RWPE2 (cell line): ENCODE measurements around the gene RASGRF2.

Source experiments
- ATAC-seq: fragments of 200-7000 bp; cut with Tn5 transposase; 3 replicates; pipeline ENCODE4 v1.9.1; 2021; ENCODE audit warnings: low read depth
- DNase-seq: peaks from one replicate; pipeline ENCODE4 v3.0.0-alpha.2; 2020; ENCODE audit warnings: low spot score
- H3K27ac ChIP-seq: fragments of 450-650 bp; 2 replicates; pipeline ENCODE4 v1.5.1; 2017; ENCODE audit warnings: mild to moderate bottlenecking; ENCODE audit not compliant: poor library complexity, severe bottlenecking
- H3K27me3 ChIP-seq: fragments of 250-450 bp; sonication (Bioruptor Pico); 2 replicates; pipeline ENCODE4 v1.5.1; 2021; ENCODE audit warnings: mild to moderate bottlenecking, moderate library complexity; ENCODE audit not compliant: insufficient read depth, poor library complexity, severe bottlenecking
- H3K36me3 ChIP-seq: fragments of 250-450 bp; sonication (Bioruptor Pico); 2 replicates; pipeline ENCODE4 v1.5.1; 2020; ENCODE audit warnings: low read depth, mild to moderate bottlenecking, moderate library complexity
- H3K4me1 ChIP-seq: fragments of 250-450 bp; sonication (Bioruptor Pico); 2 replicates; pipeline ENCODE4 v1.5.1; 2021; ENCODE audit warnings: mild to moderate bottlenecking, moderate library complexity; ENCODE audit not compliant: insufficient read depth, poor library complexity, severe bottlenecking
- H3K4me3 ChIP-seq: fragments of 250-450 bp; sonication (Bioruptor Pico); 2 replicates; pipeline ENCODE4 v1.5.1; 2021; ENCODE audit warnings: mild to moderate bottlenecking, moderate library complexity; ENCODE audit not compliant: severe bottlenecking
- H3K9me3 ChIP-seq: fragments of 250-450 bp; sonication (Bioruptor Pico); 2 replicates; pipeline ENCODE4 v1.5.1; 2021; ENCODE audit warnings: mild to moderate bottlenecking, moderate library complexity; ENCODE audit not compliant: severe bottlenecking
- CTCF ChIP-seq: fragments of 450-650 bp; IDR thresholded peaks from one replicate; pipeline ENCODE4 v1.5.1; 2017; ENCODE audit warnings: mild to moderate bottlenecking, moderate library complexity; ENCODE audit not compliant: poor library complexity, severe bottlenecking

The RASGRF2 gene

GRCh38 chr5:81222285-81222684 is 262.1 kb downstream of the RASGRF2 start:
- Histone ChIP-seq H3K27me3 (no peaks in the 10 kb centered on the region), H3K4me3 (no peak overlapping the region), H3K9me3 (no peaks in the 10 kb centered on the region), H3K36me3 (no peaks in the 10 kb centered on the region), H3K27ac (no peak overlapping the region), H3K4me1 (no peaks in the 10 kb centered on the region)
- DNase-seq (no peak), ATAC-seq (no peak)
- TF ChIP-seq CTCF: no peak

GRCh38 chr5:81225463-81225862 is 265.3 kb downstream of the RASGRF2 start:
- TF ChIP-seq CTCF: no peak
- Histone ChIP-seq H3K27me3 (no peaks in the 10 kb centered on the region), H3K9me3 (no peaks in the 10 kb centered on the region), H3K4me3 (no peak overlapping the region), H3K27ac (no peak overlapping the region), H3K36me3 (no peaks in the 10 kb centered on the region), H3K4me1 (no peaks in the 10 kb centered on the region)
- ATAC-seq (no peak), DNase-seq (no peak)

GRCh38 chr5:81226286-81226685 is 266.1 kb downstream of the RASGRF2 start:
- H3K4me1 ChIP-seq: no peaks in the 10 kb centered on the region
- H3K27ac ChIP-seq: no peak overlapping the region
- H3K9me3 ChIP-seq: no peaks in the 10 kb centered on the region
- H3K36me3 ChIP-seq: no peaks in the 10 kb centered on the region
- no peaks in the 10 kb centered on the region for H3K27me3 ChIP-seq
- H3K4me3 ChIP-seq: no peak overlapping the region
- no peak for TF ChIP-seq CTCF
- ATAC-seq (no peak), DNase-seq (no peak)

GRCh38 chr5:81226949-81227348 is 266.8 kb downstream of the RASGRF2 start:
- Histone ChIP-seq H3K4me1 (no peaks in the 10 kb centered on the region), H3K27ac (no peak overlapping the region), H3K36me3 (no peaks in the 10 kb centered on the region), H3K27me3 (no peaks in the 10 kb centered on the region), H3K4me3 (no peak overlapping the region), H3K9me3 (no peaks in the 10 kb centered on the region)
- DNase-seq (no peak), ATAC-seq (no peak)
- TF ChIP-seq CTCF: no peak

- no peak overlapping the region for H3K27ac ChIP-seq
- no peaks in the 10 kb centered on the region for H3K9me3 ChIP-seq
- no peaks in the 10 kb centered on the region for H3K27me3 ChIP-seq
- H3K36me3 ChIP-seq: no peaks in the 10 kb centered on the region
- no peak overlapping the region for H3K4me3 ChIP-seq
- no peak for TF ChIP-seq CTCF
- DNase-seq: no peak
- no peak for ATAC-seq
- no peaks in the 10 kb centered on the region for H3K4me1 ChIP-seq
Measured at GRCh38 chr5:81228084-81228483, 267.9 kb downstream of the RASGRF2 start.
